ENCODE data around the gene ACVR2A. TPM values are rescaled to one million over a fixed set of nuclear protein-coding genes. Genes with fewer than 3 reads are reported as not detected.

The ACVR2A gene
- total RNA-seq, 1 experiment from 2014 or later, result 13.4 TPM

- no peak overlapping the region for H3K9ac ChIP-seq (ENCODE audit: extremely low read depth, insufficient read length, low read length)
- H2AK5ac ChIP-seq (ENCODE audit: insufficient read length, low read length), result no peak overlapping the region
- no peaks in the 10 kb centered on the region for H3K4me1 ChIP-seq (ENCODE audit: insufficient read depth, low read length)
- H2AFZ ChIP-seq (ENCODE audit: low read length), result no peak overlapping the region
- H2BK15ac ChIP-seq (ENCODE audit: low read depth, low read length), result no peak overlapping the region
- no peak for TF ChIP-seq CTCF (conservative IDR thresholded peaks at IDR 0.05)
- no peaks in the 10 kb centered on the region for H3K27me3 Mint-ChIP-seq (ENCODE audit: low read depth)
- H3K23me2 ChIP-seq (ENCODE audit: insufficient read length, low read depth, low read length, poor library complexity, severe bottlenecking), result no peaks in the 10 kb centered on the region
- H4K5ac ChIP-seq (ENCODE audit: insufficient read length, low read depth, low read length), result no peak overlapping the region
- H2BK20ac ChIP-seq (ENCODE audit: low read depth, low read length, poor library complexity, severe bottlenecking), result no peak overlapping the region
- DNase-seq, result no peak
- H3K79me2 ChIP-seq (ENCODE audit: insufficient read depth, low read length), result peaks cover 2% of the 10 kb centered on the region; the same call in 1 of the 2 replicates
- no peak overlapping the region for H3K27ac Mint-ChIP-seq
- no peak overlapping the region for H3K56ac ChIP-seq (ENCODE audit: insufficient read length, low read depth, low read length)
- no peak overlapping the region for H2BK5ac ChIP-seq (ENCODE audit: insufficient read length, low read length)
- no peaks in the 10 kb centered on the region for H3K9me3 ChIP-seq (ENCODE audit: control insufficient read depth, low read depth, low read length)
- no peaks in the 10 kb centered on the region for H3K9me3 Mint-ChIP-seq
- H3K27ac ChIP-seq (ENCODE audit: insufficient read length, low read depth, low read length), result no peak overlapping the region
- WGBS (ENCODE audit: extremely low coverage, insufficient read length, low lambda C conversion rate), result no CpG with 5 or more reads among the region's 2 CpGs
- H4K8ac ChIP-seq (replicated peaks; ENCODE audit: insufficient read length, low read depth, low read length), result no peak overlapping the region
- no peaks in the 10 kb centered on the region for H3K27me3 ChIP-seq (ENCODE audit: insufficient read depth, low read length)
- no peaks in the 10 kb centered on the region for H4K20me1 ChIP-seq (ENCODE audit: control insufficient read depth, insufficient read depth, insufficient read length)
- H2BK12ac ChIP-seq (ENCODE audit: insufficient read length, low read depth, low read length), result no peak overlapping the region
- peaks cover 11 to 26% of the 10 kb centered on the region in 2 experiments for H3K4me1 Mint-ChIP-seq
- no peak overlapping the region for H3K23ac ChIP-seq (ENCODE audit: insufficient read length, low read depth, low read length)
- no peak overlapping the region for H3K4ac ChIP-seq (ENCODE audit: low read depth, low read length)
- H3K79me1 ChIP-seq (ENCODE audit: insufficient read depth, low read depth, low read length, poor library complexity, severe bottlenecking), result no peaks in the 10 kb centered on the region
- no peak overlapping the region for H3K14ac ChIP-seq (ENCODE audit: insufficient read depth, low read length)
- H4K91ac ChIP-seq (ENCODE audit: insufficient read length, low read depth, low read length), result no peak overlapping the region
- no peaks in the 10 kb centered on the region for H3K36me3 Mint-ChIP-seq (ENCODE audit: insufficient read depth in 1 of 3, low read depth in 3 of 3)
- H3K4me3 Mint-ChIP-seq, result no peak overlapping the region
- H3K4me2 ChIP-seq (ENCODE audit: insufficient read depth, insufficient read length, low read length), result no peak overlapping the region
- H2BK120ac ChIP-seq (ENCODE audit: low read depth, low read length, poor library complexity, severe bottlenecking), result no peak overlapping the region
- H3K18ac ChIP-seq (ENCODE audit: insufficient read length, low read depth, low read length), result no peak overlapping the region
- no peak overlapping the region for H3T11ph ChIP-seq (ENCODE audit: low read length)
Observed at GRCh38 chr2:147886136-147886535, 41.3 kb downstream of the ACVR2A start.

All from H9 (cell line).